ENCODE results near the gene SDK1. TPM values are rescaled to one million over a fixed set of nuclear protein-coding genes. Genes with fewer than 3 reads are reported as not detected.

SDK1 gene
- total and polyA plus RNA-seq, 4 donors, result 1.9 to 46.3 (median 12.4) TPM

DNA sequence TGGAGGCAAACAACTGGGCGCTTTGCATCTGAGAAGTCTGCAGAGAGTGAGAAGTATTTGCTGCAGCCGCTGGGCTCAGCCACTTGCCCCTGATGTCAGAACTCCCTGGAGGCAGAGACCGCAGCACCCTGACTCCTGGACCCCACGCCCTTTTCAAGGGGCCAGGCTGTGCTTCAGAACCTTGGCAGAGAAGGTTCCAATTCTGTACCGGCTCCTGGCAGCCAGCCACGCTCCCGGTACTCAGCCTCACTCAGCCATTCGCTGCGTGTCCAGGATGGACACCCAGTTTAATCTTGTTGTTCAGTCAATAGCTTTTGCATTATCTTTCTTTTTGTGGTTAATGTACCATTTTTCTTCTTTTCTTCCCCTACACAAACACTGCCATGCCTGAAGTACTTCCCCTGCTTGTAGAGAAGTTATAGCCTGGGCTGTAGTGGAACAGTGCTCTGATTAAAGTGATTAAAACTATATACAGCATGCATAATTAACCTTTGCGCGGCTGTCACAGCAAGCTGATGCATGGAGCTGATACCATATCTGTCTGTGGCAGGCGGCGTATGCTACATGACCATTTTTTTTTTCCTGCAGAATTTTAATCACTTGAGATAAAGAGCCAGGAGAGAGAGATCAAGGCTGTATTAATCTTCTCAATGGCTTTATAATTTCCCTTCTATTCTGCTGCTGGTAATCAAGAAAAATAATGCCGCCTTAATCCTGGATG lies 578.5 kb downstream of the SDK1 start:
- intact Hi-C loops (cut with DNase I), result no loop called here
- Histone ChIP-seq H3K4me1 (ENCODE audit: control insufficient read depth in 1 of 2, insufficient read depth in 2 of 2, low read length in 2 of 2) (no peaks in the 10 kb centered on the region), H3K27me3 (ENCODE audit: control insufficient read depth in 1 of 2, insufficient read depth in 2 of 2, low read length in 1 of 2) (no peaks in the 10 kb centered on the region), H3K36me3 (ENCODE audit: control insufficient read depth in 1 of 2, insufficient read depth in 2 of 2, low read length in 1 of 2) (no peaks in the 10 kb centered on the region), H3K9me3 (ENCODE audit: control insufficient read depth, low read length) (no peaks in the 10 kb centered on the region), H3K27ac (ENCODE audit: low read depth in 1 of 2, low read length in 2 of 2) (no peak overlapping the region), H3K4me3 (ENCODE audit: low read length in 2 of 2) (no peak overlapping the region)
- 49 to 64% methylated on average over 14 of the region's 14 CpGs for WGBS, 2 donors
- ATAC-seq (ENCODE audit: low FRiP score) (no peak), DNase-seq (no peak)

DNA sequence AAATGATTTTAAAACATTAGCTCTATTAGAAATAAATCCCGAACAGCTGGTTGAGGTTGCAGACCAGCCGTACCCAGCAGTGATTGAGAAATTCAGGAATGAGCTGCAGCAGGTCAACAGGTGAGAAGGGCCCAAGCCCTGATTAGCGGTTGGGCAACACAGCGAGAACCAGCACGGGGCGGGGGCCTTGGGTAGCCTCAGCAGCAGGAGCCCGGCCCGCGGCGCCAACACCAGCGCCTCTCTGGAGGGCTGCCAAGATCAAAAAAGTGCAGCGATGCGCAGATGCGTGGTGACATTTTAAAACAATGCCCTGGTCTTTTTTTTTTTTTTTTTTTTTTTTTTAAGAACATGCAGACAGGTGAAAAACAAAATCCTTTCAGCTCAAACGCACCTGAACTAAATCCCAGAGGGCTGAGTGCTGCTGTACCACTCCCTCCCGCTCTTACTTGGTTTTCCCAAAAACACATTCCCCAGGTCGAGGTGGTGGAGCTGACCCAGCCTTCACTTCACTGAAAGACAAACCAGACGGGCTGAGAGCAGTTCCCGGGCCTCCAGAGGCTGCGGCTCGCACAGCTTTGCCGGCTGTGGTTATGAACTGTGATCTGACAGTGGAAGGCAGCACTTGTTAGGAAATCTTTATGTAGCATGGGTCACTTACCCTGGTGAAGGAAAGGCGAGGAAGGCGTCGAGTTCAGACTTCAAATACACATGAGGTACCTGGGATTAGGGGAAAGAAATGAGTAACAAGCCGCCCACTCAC lies 579.4 kb downstream of the SDK1 start:
- Histone ChIP-seq H3K27me3 (ENCODE audit: control insufficient read depth in 1 of 2, insufficient read depth in 2 of 2, low read length in 1 of 2) (no peaks in the 10 kb centered on the region), H3K9me3 (ENCODE audit: control insufficient read depth, low read length) (no peaks in the 10 kb centered on the region), H3K27ac (ENCODE audit: low read depth in 1 of 2, low read length in 2 of 2) (no peak overlapping the region), H3K4me1 (ENCODE audit: control insufficient read depth in 1 of 2, insufficient read depth in 2 of 2, low read length in 2 of 2) (no peaks in the 10 kb centered on the region), H3K36me3 (ENCODE audit: control insufficient read depth in 1 of 2, insufficient read depth in 2 of 2, low read length in 1 of 2) (no peaks in the 10 kb centered on the region), H3K4me3 (ENCODE audit: low read length in 2 of 2) (no peak overlapping the region)
- no peak for ATAC-seq (ENCODE audit: low FRiP score)
- DNase-seq, result no peak
- 84 to 88% methylated on average over 26 of the region's 26 CpGs for WGBS, 2 donors
- intact Hi-C loops (cut with DNase I), result no loop called here

DNA sequence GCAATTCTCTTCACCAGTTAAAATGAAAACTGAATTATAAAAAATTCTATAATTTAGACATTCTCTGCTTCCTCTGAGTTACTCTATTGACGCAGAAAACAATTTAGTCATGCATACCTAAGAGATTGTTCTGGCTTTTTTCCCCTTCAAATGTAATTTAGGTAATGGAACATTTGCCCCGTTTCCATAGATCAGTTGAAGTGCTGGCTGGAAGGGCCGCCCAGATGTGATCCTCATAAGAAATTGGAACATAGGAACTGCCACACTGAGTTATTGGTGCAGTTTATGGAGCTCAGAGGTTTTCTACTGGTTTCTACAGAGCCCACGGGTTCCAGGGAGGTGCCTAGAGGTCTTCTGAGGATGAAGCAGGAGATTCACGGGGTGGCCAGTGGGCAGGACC lies 581.7 kb downstream of the SDK1 start:
- no peak for DNase-seq
- Histone ChIP-seq H3K27ac (ENCODE audit: low read depth in 1 of 2, low read length in 2 of 2) (no peak overlapping the region), H3K36me3 (ENCODE audit: control insufficient read depth in 1 of 2, insufficient read depth in 2 of 2, low read length in 1 of 2) (no peaks in the 10 kb centered on the region), H3K4me3 (ENCODE audit: low read length in 2 of 2) (no peak overlapping the region), H3K4me1 (ENCODE audit: control insufficient read depth in 1 of 2, insufficient read depth in 2 of 2, low read length in 2 of 2) (no peaks in the 10 kb centered on the region), H3K27me3 (ENCODE audit: control insufficient read depth in 1 of 2, insufficient read depth in 2 of 2, low read length in 1 of 2) (no peaks in the 10 kb centered on the region), H3K9me3 (ENCODE audit: control insufficient read depth, low read length) (no peaks in the 10 kb centered on the region)
- intact Hi-C loops (cut with DNase I), result no loop called here
- ATAC-seq (ENCODE audit: low FRiP score), result no peak
- WGBS, 2 donors, result 87 to 90% methylated on average over 5 of the region's 5 CpGs

DNA sequence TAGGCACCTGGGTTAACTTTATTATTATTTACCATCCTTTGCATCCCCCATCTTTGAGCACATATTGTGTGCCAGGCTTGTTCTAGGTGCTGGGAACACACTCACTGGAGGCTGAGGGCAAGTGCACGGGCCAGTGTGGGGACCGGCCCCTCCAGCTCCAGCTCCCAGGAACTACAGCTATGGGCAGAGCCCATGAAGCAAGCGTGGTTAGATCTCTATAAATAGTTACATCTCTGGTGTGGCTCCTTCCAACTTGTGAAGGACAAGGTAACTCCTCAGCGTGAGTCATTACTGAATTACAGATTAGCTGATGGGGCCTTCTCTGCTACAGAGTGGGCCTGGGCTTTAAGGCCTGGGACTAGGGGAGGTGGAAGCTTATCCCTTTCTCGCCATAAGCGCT lies 583.5 kb downstream of the SDK1 start:
- WGBS, 2 donors, result 84 to 90% methylated on average over 6 of the region's 6 CpGs
- intact Hi-C loops (cut with DNase I), result no loop called here
- no peak for ATAC-seq (ENCODE audit: low FRiP score)

DNA sequence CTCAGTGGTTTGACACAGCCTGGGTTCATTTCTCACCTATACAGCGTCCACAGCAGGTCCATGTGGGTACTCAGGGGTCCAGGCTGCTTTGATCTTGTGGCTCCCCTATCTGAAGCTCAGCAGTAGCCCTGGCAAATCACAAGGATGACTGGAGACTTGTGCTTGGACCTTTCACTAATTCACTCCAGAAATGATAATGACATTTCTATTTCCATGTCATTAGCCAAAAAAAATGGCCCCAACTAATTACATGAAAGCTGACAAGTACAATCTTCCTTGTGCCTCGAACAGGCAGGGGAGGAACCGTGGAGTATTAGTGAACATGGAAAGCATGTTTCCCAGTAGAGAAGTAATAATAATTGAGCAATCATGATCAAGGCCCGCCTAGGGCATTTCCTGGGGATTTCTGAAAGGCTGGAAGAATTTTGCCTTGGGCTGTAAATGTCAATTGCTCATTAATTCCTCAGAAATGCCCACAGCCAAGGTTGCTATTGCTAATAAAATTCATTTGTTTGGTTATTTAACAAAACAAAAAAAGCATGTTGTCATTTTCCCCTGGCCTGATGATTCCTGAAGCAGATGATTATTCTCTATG lies 586.1 kb downstream of the SDK1 start:
- intact Hi-C loops (cut with DNase I), result no loop called here

More for the DNA sequence above, 583.5 kb downstream of the SDK1 start:
- no peak overlapping the region for H3K4me3 ChIP-seq (ENCODE audit: low read length in 2 of 2)
- no peak overlapping the region for H3K27ac ChIP-seq (ENCODE audit: low read depth in 1 of 2, low read length in 2 of 2)
- no peaks in the 10 kb centered on the region for H3K4me1 ChIP-seq (ENCODE audit: control insufficient read depth in 1 of 2, insufficient read depth in 2 of 2, low read length in 2 of 2)
- no peaks in the 10 kb centered on the region for H3K27me3 ChIP-seq (ENCODE audit: control insufficient read depth in 1 of 2, insufficient read depth in 2 of 2, low read length in 1 of 2)
- H3K9me3 ChIP-seq (ENCODE audit: control insufficient read depth, low read length), result no peaks in the 10 kb centered on the region
- no peaks in the 10 kb centered on the region for H3K36me3 ChIP-seq (ENCODE audit: control insufficient read depth in 1 of 2, insufficient read depth in 2 of 2, low read length in 1 of 2)
- DNase-seq, result no peak

DNA sequence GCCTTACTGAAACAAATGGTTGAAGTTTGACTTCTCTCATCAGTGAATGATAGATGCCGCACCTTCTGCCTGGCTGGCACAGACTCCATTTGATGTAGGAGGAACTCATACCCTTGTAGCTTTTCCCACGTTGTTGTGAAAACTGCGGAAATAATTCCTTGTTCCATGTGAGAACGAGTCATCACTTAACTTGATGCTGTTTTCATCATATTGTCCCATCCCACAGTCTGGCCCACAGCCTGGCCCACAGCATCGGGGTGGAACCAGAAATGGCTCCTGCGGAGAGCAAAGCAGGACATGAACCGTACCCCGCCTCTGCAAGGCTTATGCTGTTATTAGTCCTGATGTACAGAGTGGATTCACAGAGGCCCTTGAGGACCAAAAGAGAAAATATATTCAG lies 587.0 kb downstream of the SDK1 start:
- intact Hi-C loops (cut with DNase I), result no loop called here
- WGBS, 2 donors, result 73 to 82% methylated on average over 8 of the region's 8 CpGs
- no peak overlapping the region for H3K27ac ChIP-seq (ENCODE audit: low read depth in 1 of 2, low read length in 2 of 2)

More for the DNA sequence above, 586.1 kb downstream of the SDK1 start:
- H3K36me3 ChIP-seq (ENCODE audit: control insufficient read depth in 1 of 2, insufficient read depth in 2 of 2, low read length in 1 of 2), result no peaks in the 10 kb centered on the region
- H3K27me3 ChIP-seq (ENCODE audit: control insufficient read depth in 1 of 2, insufficient read depth in 2 of 2, low read length in 1 of 2), result no peaks in the 10 kb centered on the region
- DNase-seq (no peak), ATAC-seq (ENCODE audit: low FRiP score) (no peak)
- H3K4me3 ChIP-seq (ENCODE audit: low read length in 2 of 2), result no peak overlapping the region
- WGBS, 2 donors, result 92 to 96% methylated on average over 4 of the region's 4 CpGs
- H3K4me1 ChIP-seq (ENCODE audit: control insufficient read depth in 1 of 2, insufficient read depth in 2 of 2, low read length in 2 of 2), result no peaks in the 10 kb centered on the region
- H3K9me3 ChIP-seq (ENCODE audit: control insufficient read depth, low read length), result no peaks in the 10 kb centered on the region
- no peak overlapping the region for H3K27ac ChIP-seq (ENCODE audit: low read depth in 1 of 2, low read length in 2 of 2)

DNA sequence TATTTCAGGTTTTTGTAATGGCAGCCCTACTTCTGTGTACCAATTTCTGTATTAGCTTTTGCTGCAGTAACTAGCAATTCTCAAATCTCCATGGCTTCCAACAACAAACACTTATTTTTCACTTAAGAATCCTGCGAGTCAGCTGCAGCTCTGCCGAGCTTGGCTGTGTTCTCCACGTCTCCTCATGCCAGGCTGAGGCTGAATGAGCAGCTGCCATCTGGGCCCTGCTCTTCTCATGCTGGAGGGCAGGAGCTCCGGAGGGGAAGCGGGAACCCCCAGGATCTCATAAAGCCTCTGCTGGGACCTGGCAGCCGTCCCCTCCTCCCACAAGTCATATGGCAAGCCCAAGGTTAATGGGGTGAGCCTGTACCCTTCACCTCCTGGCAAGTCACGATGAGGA lies 591.1 kb downstream of the SDK1 start:
- no peaks in the 10 kb centered on the region for H3K9me3 ChIP-seq (ENCODE audit: control insufficient read depth, low read length)
- H3K36me3 ChIP-seq (ENCODE audit: control insufficient read depth in 1 of 2, insufficient read depth in 2 of 2, low read length in 1 of 2), result no peaks in the 10 kb centered on the region
- H3K27me3 ChIP-seq (ENCODE audit: control insufficient read depth in 1 of 2, insufficient read depth in 2 of 2, low read length in 1 of 2), result no peaks in the 10 kb centered on the region
- H3K4me1 ChIP-seq (ENCODE audit: control insufficient read depth in 1 of 2, insufficient read depth in 2 of 2, low read length in 2 of 2), result peaks cover 0 to 3% of the 10 kb centered on the region in 2 donors
- H3K27ac ChIP-seq (ENCODE audit: low read depth in 1 of 2, low read length in 2 of 2), result no peak overlapping the region
- no peak overlapping the region for H3K4me3 ChIP-seq (ENCODE audit: low read length in 2 of 2)
- no peak for DNase-seq
- 27 to 34% methylated on average over 7 of the region's 7 CpGs for WGBS, 2 donors
- ATAC-seq (ENCODE audit: low FRiP score), result no peak
- intact Hi-C loops (cut with DNase I), result loop anchor here in 1 of 2 donors (10.0 kb wide), 2 partner anchors 597 to 1027 kb away; no protein-coding TSS in a partner anchor

More for the DNA sequence above, 587.0 kb downstream of the SDK1 start:
- no peaks in the 10 kb centered on the region for H3K4me1 ChIP-seq (ENCODE audit: control insufficient read depth in 1 of 2, insufficient read depth in 2 of 2, low read length in 2 of 2)
- no peaks in the 10 kb centered on the region for H3K27me3 ChIP-seq (ENCODE audit: control insufficient read depth in 1 of 2, insufficient read depth in 2 of 2, low read length in 1 of 2)
- H3K4me3 ChIP-seq (ENCODE audit: low read length in 2 of 2), result no peak overlapping the region
- DNase-seq (no peak), ATAC-seq (ENCODE audit: low FRiP score) (no peak)
- H3K9me3 ChIP-seq (ENCODE audit: control insufficient read depth, low read length), result no peaks in the 10 kb centered on the region
- H3K36me3 ChIP-seq (ENCODE audit: control insufficient read depth in 1 of 2, insufficient read depth in 2 of 2, low read length in 1 of 2), result no peaks in the 10 kb centered on the region

DNA sequence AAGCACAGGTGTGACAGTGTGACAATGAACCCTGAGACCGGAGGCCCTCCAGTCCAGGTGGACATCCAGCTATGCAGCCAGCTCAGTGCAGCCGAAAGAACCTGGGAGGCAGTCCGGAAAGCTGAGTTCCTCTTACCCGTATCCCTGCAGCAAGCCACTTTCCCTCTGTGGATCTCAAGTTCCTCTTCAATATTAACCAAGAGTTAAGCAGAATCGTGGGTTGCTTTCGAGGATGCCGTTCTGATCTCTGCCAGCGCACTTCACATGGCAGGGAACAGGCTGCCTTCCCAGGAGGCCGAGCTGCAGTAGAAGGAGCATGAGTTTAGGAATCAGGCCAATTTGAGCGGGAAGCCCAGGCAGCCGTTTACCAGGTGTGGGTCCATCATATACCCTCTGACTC lies 591.6 kb downstream of the SDK1 start:
- no peaks in the 10 kb centered on the region for H3K27me3 ChIP-seq (ENCODE audit: control insufficient read depth in 1 of 2, insufficient read depth in 2 of 2, low read length in 1 of 2)
- WGBS, 2 donors, result 65% methylated on average over 11 of the region's 11 CpGs
- H3K4me1 ChIP-seq (ENCODE audit: control insufficient read depth in 1 of 2, insufficient read depth in 2 of 2, low read length in 2 of 2), result peaks cover 0 to 3% of the 10 kb centered on the region in 2 donors
- H3K27ac ChIP-seq (ENCODE audit: low read depth in 1 of 2, low read length in 2 of 2), result no peak overlapping the region
- DNase-seq (no peak), ATAC-seq (ENCODE audit: low FRiP score) (no peak)
- intact Hi-C loops (cut with DNase I), result loop anchor here in 1 of 2 donors (10.0 kb wide), 2 partner anchors 598 to 1028 kb away; no protein-coding TSS in a partner anchor
- H3K36me3 ChIP-seq (ENCODE audit: control insufficient read depth in 1 of 2, insufficient read depth in 2 of 2, low read length in 1 of 2), result no peaks in the 10 kb centered on the region
- no peaks in the 10 kb centered on the region for H3K9me3 ChIP-seq (ENCODE audit: control insufficient read depth, low read length)
- no peak overlapping the region for H3K4me3 ChIP-seq (ENCODE audit: low read length in 2 of 2)
